ENCODE measurements around the gene CADM4.
A peak's percentile ranks its signal among the peaks of the same experiment; 100 is the strongest.

Gene CADM4

DNA sequence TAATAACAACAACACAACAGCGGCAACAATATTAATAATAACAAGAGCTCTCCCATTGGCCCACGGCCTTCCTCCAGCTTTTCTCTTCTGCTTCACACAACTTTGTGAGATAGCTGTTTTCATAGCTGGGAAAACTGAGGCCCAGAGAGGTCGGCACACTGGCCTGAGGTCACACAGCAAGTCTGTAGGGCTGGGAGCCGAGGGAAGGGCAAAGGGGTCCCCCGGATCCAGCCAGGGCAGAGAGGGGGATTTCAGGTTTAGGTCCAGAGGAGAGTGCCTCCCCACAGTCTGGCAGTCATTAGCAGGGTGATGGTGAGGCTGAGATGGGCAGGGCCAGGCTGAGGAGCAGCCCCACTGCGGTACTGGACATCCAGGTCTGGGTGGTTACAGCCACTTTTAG is 9.0 kb upstream of the CADM4 start:
- TF ChIP-seq MYC (IDR thresholded peaks at IDR 0.05; ENCODE audit: low read depth, low read length) (no peak), POLR2A (IDR thresholded peaks at IDR 0.05; ENCODE audit: extremely low read depth, insufficient read length) (no peak)
- TF ChIP-seq, protein P1, sequence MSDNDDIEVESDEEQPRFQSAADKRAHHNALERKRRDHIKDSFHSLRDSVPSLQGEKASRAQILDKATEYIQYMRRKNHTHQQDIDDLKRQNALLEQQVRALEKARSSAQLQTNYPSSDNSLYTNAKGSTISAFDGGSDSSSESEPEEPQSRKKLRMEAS (IDR thresholded peaks at IDR 0.05; ENCODE audit: low read depth, low read length) = no peak
- TF ChIP-seq, protein P2, sequence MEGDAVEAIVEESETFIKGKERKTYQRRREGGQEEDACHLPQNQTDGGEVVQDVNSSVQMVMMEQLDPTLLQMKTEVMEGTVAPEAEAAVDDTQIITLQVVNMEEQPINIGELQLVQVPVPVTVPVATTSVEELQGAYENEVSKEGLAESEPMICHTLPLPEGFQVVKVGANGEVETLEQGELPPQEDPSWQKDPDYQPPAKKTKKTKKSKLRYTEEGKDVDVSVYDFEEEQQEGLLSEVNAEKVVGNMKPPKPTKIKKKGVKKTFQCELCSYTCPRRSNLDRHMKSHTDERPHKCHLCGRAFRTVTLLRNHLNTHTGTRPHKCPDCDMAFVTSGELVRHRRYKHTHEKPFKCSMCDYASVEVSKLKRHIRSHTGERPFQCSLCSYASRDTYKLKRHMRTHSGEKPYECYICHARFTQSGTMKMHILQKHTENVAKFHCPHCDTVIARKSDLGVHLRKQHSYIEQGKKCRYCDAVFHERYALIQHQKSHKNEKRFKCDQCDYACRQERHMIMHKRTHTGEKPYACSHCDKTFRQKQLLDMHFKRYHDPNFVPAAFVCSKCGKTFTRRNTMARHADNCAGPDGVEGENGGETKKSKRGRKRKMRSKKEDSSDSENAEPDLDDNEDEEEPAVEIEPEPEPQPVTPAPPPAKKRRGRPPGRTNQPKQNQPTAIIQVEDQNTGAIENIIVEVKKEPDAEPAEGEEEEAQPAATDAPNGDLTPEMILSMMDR (IDR thresholded peaks at IDR 0.05; ENCODE audit: low read depth, low read length) = no peak
- no peak overlapping the region for H3K4me3 ChIP-seq (ENCODE audit: low read depth, low read length)
- no peak for DNase-seq (ENCODE audit: low read depth)

DNA sequence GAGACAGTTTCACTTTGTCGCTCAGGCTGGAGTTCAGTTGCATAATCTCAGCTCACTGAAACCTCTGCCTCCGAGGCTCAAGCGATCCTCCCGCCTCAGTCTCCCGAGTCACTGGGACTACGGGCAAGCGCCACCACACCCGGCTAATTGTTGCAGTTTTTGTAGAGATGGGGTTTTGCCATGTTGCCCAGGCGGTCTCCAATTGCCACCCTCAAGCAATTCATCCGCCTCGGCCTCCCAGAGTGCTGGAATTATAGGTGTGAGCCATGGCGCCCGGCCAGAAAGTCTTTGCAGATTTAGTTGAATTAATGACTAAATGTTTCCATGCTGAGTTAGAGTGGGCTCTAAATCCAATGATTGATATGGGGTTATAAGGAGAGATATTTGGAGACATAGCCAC is 4.5 kb upstream of the CADM4 start:
- no peak overlapping the region for H3K4me3 ChIP-seq (ENCODE audit: low read depth, low read length)
- TF ChIP-seq POLR2A (IDR thresholded peaks at IDR 0.05; ENCODE audit: extremely low read depth, insufficient read length) (no peak), MYC (IDR thresholded peaks at IDR 0.05; ENCODE audit: low read depth, low read length) (no peak)
- TF ChIP-seq, protein P2 (IDR thresholded peaks at IDR 0.05; ENCODE audit: low read depth, low read length) = no peak
- TF ChIP-seq, protein P1 (IDR thresholded peaks at IDR 0.05; ENCODE audit: low read depth, low read length) = no peak
- DNase-seq (ENCODE audit: low read depth) = no peak

DNA sequence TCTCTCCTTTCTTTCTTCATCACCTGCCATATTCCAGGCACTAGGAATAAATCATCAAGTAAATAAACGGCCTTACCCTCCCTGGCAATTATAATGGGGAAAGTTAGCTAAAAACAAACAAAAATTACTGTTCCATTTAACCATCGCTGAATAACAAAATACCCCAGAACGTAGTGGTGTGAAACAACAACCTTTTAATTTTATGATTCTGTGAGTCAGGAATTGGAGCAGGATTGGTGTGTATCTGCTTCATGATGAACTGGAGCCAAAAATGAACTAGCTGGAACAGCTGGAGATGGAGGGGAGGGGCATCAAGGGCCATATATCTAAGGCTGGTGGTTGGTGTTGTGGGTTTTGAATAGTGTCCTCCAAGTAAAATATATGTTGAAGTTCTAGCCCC is 3.7 kb upstream of the CADM4 start:
- no peak for DNase-seq (ENCODE audit: low read depth)
- no peak overlapping the region for H3K4me3 ChIP-seq (ENCODE audit: low read depth, low read length)
- no peak for TF ChIP-seq MYC (IDR thresholded peaks at IDR 0.05; ENCODE audit: low read depth, low read length)
- TF ChIP-seq, protein P1 (IDR thresholded peaks at IDR 0.05; ENCODE audit: low read depth, low read length) = no peak
- TF ChIP-seq, protein P2 (IDR thresholded peaks at IDR 0.05; ENCODE audit: low read depth, low read length) = no peak
- TF ChIP-seq POLR2A (IDR thresholded peaks at IDR 0.05; ENCODE audit: extremely low read depth, insufficient read length) = no peak

DNA sequence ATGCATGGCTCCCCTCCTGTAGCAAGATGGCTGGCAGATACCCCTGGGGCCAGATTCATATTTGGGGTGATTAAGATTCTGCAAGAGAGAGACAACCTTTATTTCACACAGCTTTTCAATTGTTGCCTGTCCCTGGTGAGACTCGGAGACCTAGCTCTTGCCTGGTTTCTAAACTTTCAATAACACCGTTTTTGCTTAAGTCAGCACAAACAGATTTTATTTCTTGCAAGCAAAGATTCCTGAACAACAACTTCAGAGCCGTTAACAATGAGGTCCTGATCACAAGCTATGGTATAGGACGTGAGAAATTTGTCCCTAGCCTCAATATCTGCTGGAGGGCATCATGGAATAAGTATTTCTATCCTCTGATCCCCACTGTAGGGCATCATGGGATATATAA is 2.9 kb upstream of the CADM4 start:
- TF ChIP-seq MYC (IDR thresholded peaks at IDR 0.05; ENCODE audit: low read depth, low read length) (no peak), POLR2A (IDR thresholded peaks at IDR 0.05; ENCODE audit: extremely low read depth, insufficient read length) (no peak)
- TF ChIP-seq, protein P2 (IDR thresholded peaks at IDR 0.05; ENCODE audit: low read depth, low read length) = no peak
- TF ChIP-seq, protein P1 (IDR thresholded peaks at IDR 0.05; ENCODE audit: low read depth, low read length) = no peak
- H3K4me3 ChIP-seq (ENCODE audit: low read depth, low read length) = no peak overlapping the region
- DNase-seq (ENCODE audit: low read depth) = no peak

DNA sequence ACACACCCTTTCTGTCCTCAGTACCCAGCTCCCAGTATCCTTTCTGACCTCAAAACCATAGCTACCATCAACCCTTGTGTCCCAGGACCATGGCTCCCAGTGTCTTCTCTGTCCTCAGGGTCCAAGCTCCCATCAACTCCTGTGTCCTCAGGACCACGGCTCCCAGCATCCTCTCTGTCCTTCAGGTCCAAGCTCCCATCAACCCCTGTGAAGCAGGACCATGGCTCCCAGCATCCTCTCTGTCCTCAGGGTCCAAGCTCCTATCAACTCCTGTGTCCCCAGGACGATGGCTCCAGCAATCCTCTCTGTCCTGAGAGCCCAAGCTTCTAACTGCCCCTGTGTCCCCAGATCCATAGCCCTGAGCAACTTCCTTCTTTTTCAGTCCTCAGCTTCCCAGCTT is 1.7 kb upstream of the CADM4 start:
- no peak overlapping the region for H3K4me3 ChIP-seq (ENCODE audit: low read depth, low read length)
- TF ChIP-seq MYC (IDR thresholded peaks at IDR 0.05; ENCODE audit: low read depth, low read length) (no peak), POLR2A (IDR thresholded peaks at IDR 0.05; ENCODE audit: extremely low read depth, insufficient read length) (no peak)
- TF ChIP-seq, protein P2 (IDR thresholded peaks at IDR 0.05; ENCODE audit: low read depth, low read length) = no peak
- TF ChIP-seq, protein P1 (IDR thresholded peaks at IDR 0.05; ENCODE audit: low read depth, low read length) = no peak
- peak; percentile 20 for DNase-seq (ENCODE audit: low read depth)

DNA sequence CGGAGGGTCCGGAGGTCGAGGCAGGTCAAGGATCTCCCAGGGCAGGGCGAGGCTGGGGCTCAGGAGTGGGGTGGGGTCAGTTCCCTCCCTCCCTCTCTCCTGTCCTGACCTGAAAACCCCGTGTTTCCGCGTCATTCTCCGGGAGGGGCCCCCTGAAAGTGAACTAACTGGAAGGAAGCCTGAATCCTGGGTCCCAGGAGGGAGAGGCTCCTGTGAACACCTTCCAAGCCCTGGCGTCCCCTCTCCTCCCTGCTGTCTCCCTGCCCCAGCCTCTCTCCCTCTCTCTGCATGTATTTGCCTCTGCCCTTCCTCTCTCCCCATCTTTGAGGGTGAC is 741 bp upstream of the CADM4 start:
- TF ChIP-seq, protein P2 (IDR thresholded peaks at IDR 0.05; ENCODE audit: low read depth, low read length) = no peak
- TF ChIP-seq POLR2A (IDR thresholded peaks at IDR 0.05; ENCODE audit: extremely low read depth, insufficient read length) (no peak), MYC (IDR thresholded peaks at IDR 0.05; ENCODE audit: low read depth, low read length) (no peak)
- TF ChIP-seq, protein P1 (IDR thresholded peaks at IDR 0.05; ENCODE audit: low read depth, low read length) = no peak
- DNase-seq (ENCODE audit: low read depth) = no peak
- H3K4me3 ChIP-seq (ENCODE audit: low read depth, low read length) = no peak overlapping the region

All from NB4 (cell line).